ENCODE measurements around the gene OR4E1.
A peak's percentile ranks its signal among the peaks of the same experiment; 100 is the strongest.
"Not testable (repeated sequence)": the region's sequence is repeated elsewhere in the genome, so short reads cannot be mapped to it uniquely, and the experiment has no call there.

The OR4E1 gene

DNA sequence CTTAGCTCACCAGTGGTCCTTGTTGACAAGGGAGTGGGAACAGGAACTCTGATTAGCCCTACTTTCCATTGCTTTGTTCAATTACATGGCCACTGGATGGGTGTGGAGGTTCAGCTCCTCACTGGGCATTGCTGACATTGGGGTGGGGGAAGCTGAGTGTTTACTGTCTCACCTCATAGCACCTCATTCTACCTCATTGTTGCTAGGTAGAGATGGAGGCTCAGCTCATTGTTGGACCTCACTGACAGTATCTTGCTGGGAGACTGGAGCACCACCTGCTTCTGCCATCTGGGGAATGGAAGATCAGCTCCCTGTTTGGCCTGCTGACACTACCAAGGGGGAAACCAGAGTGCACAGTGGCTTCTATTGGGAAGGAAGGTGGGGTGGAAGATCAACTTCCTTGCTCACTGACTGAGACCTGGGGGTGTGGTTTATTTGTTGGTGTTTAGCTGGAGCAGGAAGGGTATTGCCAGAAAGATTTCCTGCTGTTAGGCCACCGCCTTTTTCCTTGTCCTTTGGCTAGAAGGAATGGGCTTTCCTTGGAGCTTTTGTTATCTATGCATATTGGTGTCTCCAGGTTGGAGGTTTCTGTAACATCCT lies 21.3 kb downstream of the OR4E1 start:
- DNase-seq, result no peak

DNA sequence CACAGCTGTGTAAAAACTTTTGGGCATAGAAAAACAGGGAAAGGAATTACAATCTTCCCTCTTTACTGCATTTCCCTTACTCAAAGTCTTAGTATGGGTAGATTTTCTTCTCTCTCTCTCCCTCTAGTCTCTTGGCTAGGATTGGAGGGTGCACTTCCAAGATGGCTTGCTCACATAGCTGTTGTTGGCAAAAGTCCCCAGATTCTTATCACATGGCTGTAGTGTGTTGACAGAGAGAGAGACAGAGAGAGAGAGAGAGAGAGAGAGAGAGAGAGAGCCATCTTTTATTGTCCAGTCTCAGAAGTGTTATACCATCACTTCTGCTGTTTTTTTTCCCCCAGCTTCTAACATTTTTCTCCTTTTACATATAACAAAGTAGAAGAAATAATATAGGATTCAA lies 26.2 kb downstream of the OR4E1 start:
- no peak for DNase-seq

DNA sequence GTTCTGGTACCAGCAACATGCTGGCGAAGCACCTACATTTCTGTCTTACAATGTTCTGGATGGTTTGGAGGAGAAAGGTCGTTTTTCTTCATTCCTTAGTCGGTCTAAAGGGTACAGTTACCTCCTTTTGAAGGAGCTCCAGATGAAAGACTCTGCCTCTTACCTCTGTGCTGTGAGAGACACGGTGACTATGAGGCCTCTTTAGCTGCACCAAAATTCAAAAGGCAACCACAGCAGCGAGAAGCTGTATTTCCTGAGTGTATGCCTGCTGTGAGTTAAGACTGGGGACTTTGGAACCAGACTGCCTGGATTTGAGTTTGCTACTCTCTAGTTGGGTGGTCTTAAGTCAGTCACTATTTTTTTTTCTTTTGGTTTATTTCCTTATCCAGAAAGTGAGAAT lies 30.2 kb downstream of the OR4E1 start:
- no peak for DNase-seq

DNA sequence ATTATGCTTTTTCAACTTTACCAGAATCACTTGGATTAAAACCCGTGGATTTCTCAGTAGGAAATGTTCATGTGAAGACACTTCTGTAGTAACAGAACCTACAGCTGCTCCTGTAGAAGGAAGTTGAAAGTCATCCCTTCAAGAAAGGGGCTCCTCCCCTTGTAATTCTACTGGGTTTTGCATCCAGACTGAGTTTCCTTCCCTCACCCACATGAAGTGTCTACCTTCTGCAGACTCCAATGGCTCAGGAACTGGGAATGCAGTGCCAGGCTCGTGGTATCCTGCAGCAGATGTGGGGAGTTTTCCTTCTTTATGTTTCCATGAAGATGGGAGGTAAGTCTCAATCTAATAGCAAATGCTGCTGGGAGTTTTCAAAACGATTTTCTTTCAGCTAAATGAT lies 30.9 kb downstream of the OR4E1 start:
- no peak for DNase-seq

DNA sequence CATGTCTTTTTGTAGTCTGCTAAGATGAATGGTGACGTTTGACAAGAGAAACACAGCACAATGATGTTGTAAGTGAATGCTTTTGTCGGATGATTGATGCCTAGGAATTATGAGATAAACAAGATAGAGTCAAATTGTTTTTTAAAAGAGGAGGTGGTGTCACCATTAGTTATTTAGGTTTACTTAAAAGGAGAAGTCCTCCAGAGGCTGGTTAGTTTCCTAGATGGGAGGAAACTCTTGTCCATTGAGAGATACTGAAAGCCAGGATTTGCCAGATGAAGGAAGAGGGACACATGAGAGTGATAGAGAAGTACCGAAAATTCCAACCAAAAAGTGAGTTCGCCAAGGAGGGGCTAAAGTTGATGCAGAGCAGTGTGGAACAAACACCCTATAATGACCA lies 38.8 kb downstream of the OR4E1 start, which contains the start of gene OR10G2:
Gene OR10G2, minus strand, starts transcription at position 101 of the 400 bp plus-strand sequence. Its CDS starts 98 bp downstream, at position 3.
- no peak for DNase-seq

DNA sequence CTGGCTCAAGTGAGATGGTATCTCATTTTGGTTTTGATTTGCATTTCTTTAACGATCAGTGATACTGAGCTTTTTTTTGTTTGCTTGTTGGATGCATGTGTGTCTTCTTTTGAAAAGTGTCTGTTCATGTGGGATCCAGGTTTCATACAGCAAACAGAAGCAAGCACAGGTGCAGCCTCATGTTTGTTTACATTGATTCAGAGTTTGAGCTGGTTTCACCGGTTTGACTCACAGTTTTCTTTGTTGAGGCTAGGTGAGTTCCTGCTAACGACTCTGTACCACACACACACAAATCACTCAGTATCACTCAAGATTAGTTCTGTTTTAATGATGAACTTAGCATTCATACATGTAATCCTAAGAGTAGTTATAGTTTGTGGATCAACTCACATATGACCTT lies 42.5 kb downstream of the OR4E1 start:
- peak; percentile 79 for DNase-seq

DNA sequence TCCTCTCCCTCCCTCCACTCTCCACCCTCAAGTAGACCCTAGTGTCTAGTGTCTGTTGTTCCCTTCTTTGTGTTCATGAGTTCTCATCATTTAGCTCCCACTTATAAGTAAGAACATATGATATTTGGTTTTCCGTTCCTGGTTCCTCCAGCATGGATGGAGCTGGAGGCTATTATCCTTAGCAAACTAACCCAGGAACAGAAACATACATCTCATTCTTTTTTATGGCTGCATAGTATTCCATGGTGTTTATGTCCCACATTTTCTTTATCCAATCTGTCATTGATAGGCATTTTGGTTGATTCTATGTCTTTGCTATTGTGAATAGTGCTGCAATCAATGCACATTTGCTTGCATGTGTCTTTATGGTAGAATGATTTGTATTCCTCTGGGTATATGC lies 43.1 kb downstream of the OR4E1 start:
- DNase-seq, result not testable (repeated sequence)

DNA sequence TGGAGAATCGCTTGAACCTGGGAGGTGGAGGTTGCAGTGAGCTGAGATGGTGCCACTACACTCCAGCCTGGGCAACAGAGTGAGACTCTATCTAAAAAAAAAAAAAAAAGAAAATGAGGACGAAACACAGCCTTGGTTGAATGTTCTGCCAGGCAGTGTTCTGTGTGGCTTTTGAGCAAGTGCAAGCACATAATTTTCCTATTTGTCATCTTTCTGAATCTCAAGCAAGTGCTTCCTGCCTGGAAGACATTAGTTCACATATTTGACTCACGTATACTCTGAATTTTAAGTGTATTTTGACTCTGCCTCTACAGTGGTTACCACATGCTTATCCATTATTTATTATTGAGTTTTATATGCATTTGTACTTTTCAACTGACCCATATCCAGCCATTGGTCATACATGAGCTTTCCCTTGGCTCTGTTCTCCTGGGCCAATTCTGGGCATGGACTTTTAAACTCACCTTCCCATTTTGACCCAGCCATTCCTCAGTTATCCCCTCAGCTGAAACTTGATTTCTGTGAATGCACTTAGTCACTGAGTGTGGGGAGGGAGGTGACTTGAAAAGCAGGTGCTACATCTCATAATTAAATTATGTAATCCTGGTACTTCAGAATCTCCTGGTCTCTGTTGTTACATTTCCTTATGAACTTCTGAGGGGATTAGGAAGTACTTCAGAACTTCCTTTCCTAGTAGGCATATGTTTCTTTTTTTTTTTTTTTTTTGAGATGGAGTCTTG lies 47.0 kb downstream of the OR4E1 start:
- no peak for DNase-seq

All from NCI-H345 (cell line).